ENCODE measurements around the gene NFATC2.

NFATC2 gene

DNA sequence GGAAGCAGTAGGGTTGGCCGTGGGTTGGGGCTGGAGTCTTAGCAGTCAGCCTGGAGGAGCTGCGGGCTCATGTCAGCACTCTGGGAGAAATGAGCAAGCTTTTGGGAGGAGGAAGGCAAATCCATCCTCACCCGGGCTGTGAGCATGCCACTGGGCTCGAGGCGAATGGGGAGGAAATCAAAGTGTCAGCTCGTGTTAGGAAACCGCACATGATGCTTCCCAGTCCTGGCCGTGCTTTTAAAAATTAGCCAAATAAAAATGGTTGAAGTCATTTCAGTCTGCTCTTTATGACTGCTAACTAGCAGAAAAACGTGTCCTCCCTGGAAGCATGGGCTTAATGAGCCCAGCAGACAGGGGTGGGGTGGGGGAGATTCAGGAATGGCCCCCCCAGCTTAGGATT, 98.1 kb downstream of the NFATC2 start:
- no peak for TF ChIP-seq CTCF (IDR thresholded peaks at IDR 0.05; ENCODE audit: low read depth, low read length, missing control alignments)
- H3K4me3 ChIP-seq (ENCODE audit: low read depth, low read length) = no peak overlapping the region
- no peak overlapping the region for H3K27ac ChIP-seq
- H3K27me3 ChIP-seq (replicated peaks) = no peaks in the 10 kb centered on the region
- in situ Hi-C loops (cut with HindIII; ENCODE audit: low pct_ligation_motif_present, low sequenced_read_pairs) = no loop called here
- no peak for DNase-seq
- H3K36me3 ChIP-seq (replicated peaks) = no peaks in the 10 kb centered on the region

DNA sequence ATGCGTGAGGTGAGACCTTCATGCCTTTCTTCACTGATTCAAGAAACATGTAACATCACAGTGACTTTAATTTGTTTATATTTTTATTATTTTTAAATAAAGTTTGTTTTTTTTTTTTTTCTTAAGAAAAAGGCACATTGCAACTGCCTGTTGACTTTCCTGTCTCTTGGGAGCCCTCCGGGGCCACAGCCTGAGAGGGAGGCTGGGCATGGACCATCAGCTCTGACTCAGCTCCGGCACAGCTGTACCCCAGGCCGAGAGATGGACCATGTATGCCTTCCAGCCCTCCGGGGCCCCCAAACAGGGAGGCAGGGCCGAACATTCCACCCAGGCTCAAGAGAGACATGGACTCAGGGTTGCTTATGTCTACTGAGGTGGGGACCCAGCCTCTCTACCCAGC, 99.9 kb downstream of the NFATC2 start:
- in situ Hi-C loops (cut with HindIII; ENCODE audit: low pct_ligation_motif_present, low sequenced_read_pairs) = no loop called here
- no peak for DNase-seq
- H3K36me3 ChIP-seq (replicated peaks) = no peaks in the 10 kb centered on the region
- H3K27me3 ChIP-seq (replicated peaks) = no peaks in the 10 kb centered on the region
- no peak overlapping the region for H3K27ac ChIP-seq
- no peak for TF ChIP-seq CTCF (IDR thresholded peaks at IDR 0.05; ENCODE audit: low read depth, low read length, missing control alignments)
- no peak overlapping the region for H3K4me3 ChIP-seq (ENCODE audit: low read depth, low read length)

GRCh38 chr20:51440589-51440988, 101.9 kb downstream of the NFATC2 start:
- no peak overlapping the region for H3K27ac ChIP-seq
- no peak for DNase-seq
- no peak overlapping the region for H3K4me3 ChIP-seq (ENCODE audit: low read depth, low read length)
- in situ Hi-C loops (cut with HindIII; ENCODE audit: low pct_ligation_motif_present, low sequenced_read_pairs) = no loop called here
- H3K36me3 ChIP-seq (replicated peaks) = no peaks in the 10 kb centered on the region
- TF ChIP-seq CTCF (IDR thresholded peaks at IDR 0.05; ENCODE audit: low read depth, low read length, missing control alignments) = no peak
- H3K27me3 ChIP-seq (replicated peaks) = no peaks in the 10 kb centered on the region

DNA sequence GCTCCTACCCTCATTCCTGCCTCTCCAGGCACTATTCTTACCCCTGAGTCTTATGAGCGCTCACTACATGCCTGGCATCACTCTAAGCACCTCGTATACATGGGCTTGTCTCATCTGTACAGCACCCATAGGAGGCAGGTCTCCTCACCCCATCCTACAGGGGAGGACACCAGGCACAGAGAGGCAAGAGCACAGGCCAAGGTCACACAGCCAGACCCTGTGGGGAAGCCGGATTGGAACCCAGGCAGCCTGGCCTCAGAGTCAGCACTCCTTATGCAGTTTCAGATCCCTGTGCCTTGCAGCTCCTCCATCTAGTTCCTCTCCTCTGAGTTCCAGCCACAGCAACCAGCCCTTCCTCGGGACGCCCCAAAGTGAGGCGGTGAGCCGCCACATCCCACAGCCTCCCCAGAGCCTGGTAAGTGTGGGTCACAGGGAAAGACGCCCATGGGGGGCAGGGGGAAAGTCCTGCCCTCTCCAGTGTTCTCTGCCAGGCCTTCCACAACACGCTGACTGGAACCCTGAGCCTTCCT, 103.3 kb downstream of the NFATC2 start:
- H3K4me3 ChIP-seq (ENCODE audit: low read depth, low read length) = no peak overlapping the region
- in situ Hi-C loops (cut with HindIII; ENCODE audit: low pct_ligation_motif_present, low sequenced_read_pairs) = no loop called here
- H3K36me3 ChIP-seq (replicated peaks) = no peaks in the 10 kb centered on the region
- no peak overlapping the region for H3K27ac ChIP-seq
- TF ChIP-seq CTCF (IDR thresholded peaks at IDR 0.05; ENCODE audit: low read depth, low read length, missing control alignments) = no peak
- DNase-seq = no peak
- H3K27me3 ChIP-seq (replicated peaks) = no peaks in the 10 kb centered on the region

DNA sequence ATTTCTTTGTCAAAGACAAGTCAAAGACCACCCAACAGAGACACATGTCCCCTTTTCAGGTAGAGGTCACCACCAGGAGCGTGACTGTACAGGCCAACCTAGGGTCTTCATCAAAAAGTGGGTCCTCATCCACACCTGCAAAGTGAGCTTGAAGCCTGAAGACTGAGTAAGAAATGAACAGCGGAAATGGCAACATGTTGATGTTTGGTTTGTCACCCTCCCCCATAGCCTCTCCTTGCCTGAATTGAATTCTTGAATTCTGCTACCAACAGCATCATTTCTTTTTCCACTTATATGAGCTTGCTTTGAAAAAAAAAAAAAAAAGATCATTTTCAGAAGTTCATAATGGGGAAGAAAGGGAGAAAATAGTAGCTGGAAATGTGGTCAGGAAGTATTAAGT, 104.4 kb downstream of the NFATC2 start:
- in situ Hi-C loops (cut with HindIII; ENCODE audit: low pct_ligation_motif_present, low sequenced_read_pairs) = no loop called here
- no peak for TF ChIP-seq CTCF (IDR thresholded peaks at IDR 0.05; ENCODE audit: low read depth, low read length, missing control alignments)
- no peaks in the 10 kb centered on the region for H3K36me3 ChIP-seq (replicated peaks)
- H3K4me3 ChIP-seq (ENCODE audit: low read depth, low read length) = no peak overlapping the region
- H3K27ac ChIP-seq = no peak overlapping the region
- H3K27me3 ChIP-seq (replicated peaks) = no peaks in the 10 kb centered on the region
- no peak for DNase-seq

- in situ Hi-C loops (cut with HindIII; ENCODE audit: low pct_ligation_motif_present, low sequenced_read_pairs) = no loop called here
- Histone ChIP-seq H3K27me3 (replicated peaks) (no peaks in the 10 kb centered on the region), H3K4me3 (ENCODE audit: low read depth, low read length) (no peak overlapping the region), H3K27ac (no peak overlapping the region), H3K36me3 (replicated peaks) (no peaks in the 10 kb centered on the region)
- no peak for TF ChIP-seq CTCF (IDR thresholded peaks at IDR 0.05; ENCODE audit: low read depth, low read length, missing control alignments)
- no peak for DNase-seq
Measured at GRCh38 chr20:51437182-51437924, 105.2 kb downstream of the NFATC2 start.
